HG03442 (cell line): ENCODE data around the gene NFIC.
"Not testable (repeated sequence)": the region's sequence is repeated elsewhere in the genome, so short reads cannot be mapped to it uniquely, and the experiment has no call there.

ENCODE experiments used
- ATAC-seq: cut with Tn5 transposase; IDR thresholded peaks from one replicate; pipeline ENCODE4 v1.9.1; 2021; ENCODE audit warnings: mild to moderate bottlenecking, moderate library complexity; ENCODE audit not compliant: unreplicated experiment

The NFIC gene

DNA sequence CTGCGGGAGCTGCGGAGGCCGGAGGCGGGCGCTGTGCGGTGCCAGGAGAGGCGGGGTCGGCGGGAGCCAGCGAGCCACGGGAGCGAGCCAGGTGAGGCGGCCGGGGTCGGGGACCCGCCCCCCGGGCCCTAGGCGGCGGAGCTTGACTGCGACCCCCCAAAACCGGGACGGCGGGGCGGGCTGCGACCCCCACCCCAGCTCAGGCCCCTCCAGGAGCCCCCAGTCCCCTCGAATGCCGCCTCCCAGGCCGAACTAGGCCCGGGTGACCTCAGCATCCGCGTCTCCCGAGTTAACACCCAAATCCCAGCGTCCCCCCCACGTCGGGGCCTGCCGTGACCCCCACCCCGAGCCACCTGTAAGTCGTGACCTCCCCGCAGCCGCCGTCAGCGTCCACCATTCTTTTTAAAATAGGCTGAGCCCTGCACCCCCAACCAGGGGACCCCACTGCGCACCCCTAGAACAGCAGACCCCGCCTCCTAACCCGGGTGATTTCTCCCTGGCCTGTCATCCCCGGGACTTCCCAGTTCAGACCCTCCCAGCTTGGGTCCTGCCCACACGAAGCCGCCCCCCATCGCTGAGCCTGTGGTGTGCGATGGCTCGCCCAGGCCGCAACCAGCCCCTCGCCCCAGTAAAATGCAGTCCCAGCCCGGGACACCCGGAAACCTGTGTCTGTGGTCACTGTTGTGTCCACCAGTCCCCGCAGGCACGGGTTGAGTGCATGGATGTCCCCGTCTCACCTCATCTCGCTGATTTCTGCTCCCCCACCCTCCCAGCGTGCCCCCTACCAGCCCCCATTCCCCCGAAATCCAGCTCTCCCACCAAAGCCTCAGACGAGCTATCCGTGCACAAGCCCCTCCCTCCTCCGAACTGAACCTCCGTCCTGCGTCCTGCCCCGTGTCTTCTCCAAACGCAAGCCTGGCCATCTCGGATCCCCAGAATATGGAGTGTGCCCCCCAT lies 140.3 kb downstream of the NFIC start:
- ATAC-seq, result no peak

GRCh38 chr19:3507371-3508120 lies 141.2 kb downstream of the NFIC start:
- no peak for ATAC-seq

- ATAC-seq, result not testable (repeated sequence)
Observed at GRCh38 chr19:3508121-3508661, 141.8 kb downstream of the NFIC start.

DNA sequence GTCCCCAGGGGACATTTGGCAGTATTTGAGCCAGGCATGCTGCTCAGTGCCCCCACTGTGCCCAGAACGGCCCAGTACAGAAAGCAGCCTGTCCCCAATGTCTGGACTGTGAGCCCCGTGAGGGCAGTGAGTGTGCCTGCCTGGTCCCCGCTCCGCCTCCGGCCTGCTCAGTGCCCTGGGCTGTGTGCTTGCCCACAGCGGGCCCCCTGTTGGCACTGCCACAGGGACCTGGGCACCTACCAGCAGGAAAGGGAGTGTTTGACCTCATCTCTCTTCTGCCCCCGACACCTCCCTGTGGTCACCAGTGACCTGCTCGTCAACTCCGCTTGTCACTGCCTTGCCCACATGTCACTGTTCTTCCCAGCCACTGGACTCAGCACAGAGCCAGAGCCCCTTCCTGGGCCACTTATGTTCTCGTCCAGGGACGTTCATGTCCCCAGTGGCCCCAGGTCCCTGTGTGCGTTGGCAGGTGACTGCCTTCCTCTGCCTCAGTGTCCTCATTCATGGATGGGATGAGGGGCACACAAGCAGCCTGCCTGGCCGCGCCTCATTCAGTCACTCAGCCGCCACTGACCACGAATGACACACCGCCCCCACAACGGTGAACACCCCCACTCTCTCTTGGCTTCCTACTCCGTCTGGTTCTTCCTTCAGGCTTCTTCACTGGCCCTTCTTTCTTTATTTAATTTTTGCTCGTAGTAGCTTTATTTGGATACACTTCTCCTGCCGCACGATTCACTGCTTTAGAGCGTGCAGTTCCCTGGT lies 142.6 kb downstream of the NFIC start:
- ATAC-seq, result no peak

GRCh38 chr19:3509566-3509989 lies 143.2 kb downstream of the NFIC start:
- no peak for ATAC-seq

DNA sequence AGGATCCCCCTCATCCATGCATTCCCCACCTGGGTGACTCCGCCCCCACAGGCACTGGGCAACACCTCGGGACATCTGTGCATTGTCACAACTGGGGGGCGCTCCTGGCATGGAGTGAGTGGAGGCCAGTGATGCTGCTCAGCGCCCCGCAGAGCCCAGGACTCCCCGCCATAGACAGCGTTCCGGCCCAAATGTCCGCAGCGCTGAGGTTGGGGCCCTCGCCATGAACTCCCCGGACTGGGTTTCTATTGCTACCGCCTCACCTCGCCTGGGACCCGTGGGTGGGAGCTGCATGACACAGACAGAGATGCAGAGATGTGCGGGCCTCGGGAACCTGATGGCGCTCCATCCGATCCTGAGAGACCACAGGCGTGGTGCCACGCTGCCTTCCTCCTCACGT lies 144.3 kb downstream of the NFIC start:
- no peak for ATAC-seq

DNA sequence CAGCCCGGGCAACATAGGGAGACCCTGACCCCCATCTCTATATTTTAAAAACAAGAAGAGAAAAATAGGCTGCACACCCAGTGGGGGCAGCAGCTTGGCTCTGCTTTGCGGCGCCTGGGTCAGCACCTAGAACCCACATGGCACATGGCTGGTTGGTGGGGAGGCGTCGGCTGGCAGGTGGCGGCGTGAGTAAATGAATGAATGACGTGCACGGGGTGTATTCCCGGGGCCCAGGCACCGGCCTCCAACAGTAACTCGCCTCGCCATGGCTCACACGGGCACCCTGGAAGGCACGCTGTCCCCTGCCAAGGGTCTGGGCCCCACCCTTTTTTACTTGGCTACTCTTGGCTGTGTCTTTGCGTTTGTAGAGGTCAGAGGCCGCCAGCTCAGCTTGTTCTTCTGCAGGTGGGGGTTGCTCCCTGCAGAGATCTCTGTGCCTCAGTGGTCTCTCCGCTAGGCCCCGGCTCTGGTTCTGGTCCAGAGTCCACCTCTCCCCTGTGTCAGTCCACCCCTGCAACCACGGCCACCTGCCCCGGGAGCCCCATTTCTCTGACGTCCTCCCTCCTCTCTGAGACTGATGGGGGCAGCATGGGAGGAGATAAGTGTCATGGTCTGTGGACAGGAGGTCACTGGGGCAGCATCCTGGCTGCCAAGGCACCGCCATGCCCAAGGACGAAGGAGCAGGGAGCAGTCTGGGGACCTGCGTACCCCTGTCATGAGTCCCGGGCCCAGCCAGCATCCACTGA lies 145.3 kb downstream of the NFIC start:
- no peak for ATAC-seq

- ATAC-seq, result no peak
Observed at GRCh38 chr19:3512562-3513228, 146.3 kb downstream of the NFIC start.

DNA sequence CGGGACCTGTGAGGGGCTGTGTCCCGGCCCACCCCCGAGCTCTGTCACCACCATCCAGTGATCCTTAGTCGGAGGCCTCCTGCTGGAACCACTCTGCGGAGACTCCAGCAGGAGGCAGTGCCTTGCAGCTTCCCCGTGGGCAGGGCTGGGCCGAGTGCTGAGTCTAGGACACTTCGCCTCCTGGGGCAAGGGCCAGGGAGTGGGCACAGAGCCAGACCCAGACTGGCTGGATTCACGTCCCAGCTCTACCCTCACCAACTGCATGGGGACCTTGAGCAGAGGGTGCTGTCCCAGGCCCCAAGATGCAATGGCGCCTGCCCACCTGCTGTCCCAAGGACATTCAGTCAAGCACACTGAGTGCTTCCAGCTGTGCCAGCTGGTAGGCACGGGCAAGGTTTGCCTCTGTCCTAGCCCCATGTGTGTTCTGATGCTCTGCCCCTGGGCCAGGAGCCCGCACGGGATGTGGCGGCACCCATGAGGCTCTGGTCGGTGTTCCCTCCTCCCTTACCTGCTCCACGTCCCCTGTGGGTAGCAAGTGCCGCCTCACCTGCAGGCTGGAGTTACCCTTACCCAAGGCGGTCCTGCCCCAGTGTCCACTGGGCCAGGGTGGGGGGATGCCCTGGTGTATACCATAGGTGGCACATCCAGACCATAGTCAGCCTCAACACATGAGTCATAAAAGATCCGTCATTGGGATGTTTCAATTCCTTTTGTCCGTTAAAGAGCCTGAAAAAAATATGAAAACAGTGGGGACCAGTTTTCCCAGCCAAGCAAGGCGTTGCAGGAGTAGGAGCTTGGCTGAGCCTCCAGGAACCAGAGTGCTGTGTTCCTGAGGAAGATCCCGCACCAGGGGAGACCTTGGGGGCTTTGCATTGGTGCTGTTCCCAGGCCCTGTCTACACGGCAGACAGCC lies 147.1 kb downstream of the NFIC start:
- ATAC-seq, result no peak

- ATAC-seq, result no peak
Observed at GRCh38 chr19:3514930-3515329, 148.5 kb downstream of the NFIC start.

- ATAC-seq, result no peak
Observed at GRCh38 chr19:3515891-3516422, 149.6 kb downstream of the NFIC start.

DNA sequence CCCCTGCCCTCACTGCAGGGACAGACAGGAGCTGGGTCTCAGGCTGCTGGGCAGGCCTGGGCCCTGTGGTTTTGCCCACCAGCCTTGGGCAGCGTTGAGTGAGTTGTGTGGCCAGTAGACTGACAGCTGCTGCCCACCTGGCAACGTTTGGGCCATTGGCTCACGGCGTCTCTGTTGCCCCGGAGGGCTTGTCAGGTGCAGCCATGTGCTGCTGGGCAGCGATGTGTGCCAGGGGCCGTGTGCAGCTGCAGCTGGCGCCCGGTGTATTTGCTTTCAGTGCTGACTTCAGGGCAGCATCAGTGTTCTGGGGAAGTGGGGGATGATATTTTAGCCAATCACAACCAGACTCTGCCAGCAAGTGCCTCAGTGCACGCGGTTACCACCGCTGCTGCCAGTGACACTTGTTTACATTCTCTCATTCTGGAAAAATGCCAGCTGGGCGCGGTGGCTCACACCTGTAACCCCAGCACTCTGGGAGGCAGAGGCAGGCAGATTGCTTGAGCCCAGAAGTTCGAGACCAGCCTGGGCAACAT lies 150.4 kb downstream of the NFIC start:
- ATAC-seq, result no peak

DNA sequence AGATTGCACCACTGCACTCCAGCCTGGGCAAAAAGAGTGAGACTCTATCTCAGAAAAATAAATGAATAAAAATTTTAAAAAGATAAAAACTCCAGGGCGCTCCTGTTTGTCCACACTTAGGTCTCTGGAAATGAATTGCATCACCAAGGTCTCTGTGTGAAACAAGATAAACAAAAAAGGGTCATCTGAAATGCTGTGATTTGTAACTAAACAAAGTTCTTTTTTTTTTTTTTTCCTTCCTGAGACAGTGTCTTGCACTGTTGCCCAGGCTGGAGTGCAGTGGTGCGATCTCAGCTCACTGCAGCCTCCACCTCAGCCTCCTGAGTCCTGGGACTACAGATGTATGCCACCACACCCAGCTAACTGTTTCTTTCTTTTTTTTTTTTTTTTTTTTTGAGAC lies 151.3 kb downstream of the NFIC start:
- no peak for ATAC-seq

GRCh38 chr19:3518255-3518654 lies 151.9 kb downstream of the NFIC start:
- no peak for ATAC-seq

DNA sequence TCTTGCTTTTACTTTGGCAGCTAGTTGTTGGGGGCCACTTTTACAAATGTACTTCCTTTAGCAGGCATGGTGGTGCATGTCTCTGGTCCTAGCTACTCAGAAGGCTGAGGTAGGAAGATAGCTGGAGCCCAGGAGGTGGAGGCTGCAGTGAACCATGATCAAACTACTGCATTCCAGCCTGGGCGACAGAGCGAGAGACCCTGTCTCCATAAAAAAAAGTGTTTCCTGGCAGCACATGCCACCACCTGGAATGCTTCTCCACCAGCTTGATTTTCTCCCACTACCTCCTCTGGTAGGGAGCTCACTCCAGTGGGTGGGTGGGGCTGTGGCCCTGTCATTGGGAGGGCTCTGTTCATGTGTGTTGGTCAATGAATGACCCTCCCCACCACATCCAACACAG lies 152.3 kb downstream of the NFIC start:
- no peak for ATAC-seq
